ENCODE results near the gene CLOCK. TPM values are rescaled to one million over a fixed set of nuclear protein-coding genes. Genes with fewer than 3 reads are reported as not detected.

The CLOCK gene
- total RNA-seq: 10 to 100 TPM; 20.9 to 49.4 (median 26.6) TPM

- no peak for TF ChIP-seq CTCF (IDR thresholded peaks at IDR 0.05; ENCODE audit: low read depth)
Measured at GRCh38 chr4:55546756-55547465, at the start of gene CLOCK. Gene CLOCK, minus strand, starts transcription at chr4:55546909. Its CDS starts 64,124 bp downstream, at chr4:55482785.

GRCh38 chr4:55592014-55592413 lies 45.3 kb upstream of the CLOCK start, which contains the start of gene PDCL2:
Gene PDCL2, minus strand, starts transcription at chr4:55592245. Its CDS starts 136 bp downstream, at chr4:55592109.
- TF ChIP-seq CTCF (IDR thresholded peaks at IDR 0.05; ENCODE audit: low read depth): no peak

- TF ChIP-seq CTCF (IDR thresholded peaks at IDR 0.05; ENCODE audit: low read depth): no peak
Measured at GRCh38 chr4:55588160-55588559, 41.5 kb upstream of the CLOCK start.

GRCh38 chr4:55578341-55579010 lies 31.8 kb upstream of the CLOCK start:
- no peak for TF ChIP-seq CTCF (IDR thresholded peaks at IDR 0.05; ENCODE audit: low read depth)

GRCh38 chr4:55575513-55575912 lies 28.8 kb upstream of the CLOCK start:
- TF ChIP-seq CTCF (IDR thresholded peaks at IDR 0.05; ENCODE audit: low read depth): no peak

- no peak for TF ChIP-seq CTCF (IDR thresholded peaks at IDR 0.05; ENCODE audit: low read depth)
Measured at GRCh38 chr4:55574252-55574651, 27.5 kb upstream of the CLOCK start.

- no peak for TF ChIP-seq CTCF (IDR thresholded peaks at IDR 0.05; ENCODE audit: low read depth)
Measured at GRCh38 chr4:55571806-55572205, 25.1 kb upstream of the CLOCK start.

Measured in subcutaneous adipose tissue (tissue), 4 donors.